Measurements from ENCODE around the gene DDX41.

DNA sequence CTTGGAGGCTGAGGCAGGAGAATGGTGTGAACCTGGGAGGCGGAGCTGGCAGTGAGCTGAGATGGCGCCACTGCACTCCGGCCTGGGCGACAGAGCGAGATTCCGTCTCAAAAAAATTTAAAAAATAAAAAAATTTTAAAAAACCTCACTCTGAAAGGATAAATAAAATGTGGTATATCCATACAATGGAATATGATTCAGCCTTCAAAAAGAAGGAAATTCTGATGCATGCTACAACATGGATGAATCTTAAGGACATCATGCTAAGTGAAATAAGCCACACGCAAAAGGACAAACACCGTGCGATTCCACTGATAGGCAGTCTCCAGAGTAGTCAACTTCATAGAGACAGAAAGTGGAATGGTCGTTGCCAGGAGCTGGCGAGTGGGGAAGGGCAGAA is 51.7 kb downstream of the DDX41 start:
- TF ChIP-seq SMAD5 (IDR thresholded peaks at IDR 0.05; ENCODE audit: low read depth) (no peak), POLR2A (IDR thresholded peaks at IDR 0.05; ENCODE audit: low read depth, low read length) (no peak), POLR2AphosphoS5 (IDR thresholded peaks at IDR 0.05; ENCODE audit: low read length) (no peak), CHD1 (IDR thresholded peaks at IDR 0.05; ENCODE audit: low read depth, low read length) (no peak), CREM (IDR thresholded peaks at IDR 0.05; ENCODE audit: low read depth) (no peak), SP1 (IDR thresholded peaks at IDR 0.05; ENCODE audit: low read depth, low read length) (no peak), MTA2 (IDR thresholded peaks at IDR 0.05; ENCODE audit: low read depth) (no peak)
- TF ChIP-seq, protein P1, sequence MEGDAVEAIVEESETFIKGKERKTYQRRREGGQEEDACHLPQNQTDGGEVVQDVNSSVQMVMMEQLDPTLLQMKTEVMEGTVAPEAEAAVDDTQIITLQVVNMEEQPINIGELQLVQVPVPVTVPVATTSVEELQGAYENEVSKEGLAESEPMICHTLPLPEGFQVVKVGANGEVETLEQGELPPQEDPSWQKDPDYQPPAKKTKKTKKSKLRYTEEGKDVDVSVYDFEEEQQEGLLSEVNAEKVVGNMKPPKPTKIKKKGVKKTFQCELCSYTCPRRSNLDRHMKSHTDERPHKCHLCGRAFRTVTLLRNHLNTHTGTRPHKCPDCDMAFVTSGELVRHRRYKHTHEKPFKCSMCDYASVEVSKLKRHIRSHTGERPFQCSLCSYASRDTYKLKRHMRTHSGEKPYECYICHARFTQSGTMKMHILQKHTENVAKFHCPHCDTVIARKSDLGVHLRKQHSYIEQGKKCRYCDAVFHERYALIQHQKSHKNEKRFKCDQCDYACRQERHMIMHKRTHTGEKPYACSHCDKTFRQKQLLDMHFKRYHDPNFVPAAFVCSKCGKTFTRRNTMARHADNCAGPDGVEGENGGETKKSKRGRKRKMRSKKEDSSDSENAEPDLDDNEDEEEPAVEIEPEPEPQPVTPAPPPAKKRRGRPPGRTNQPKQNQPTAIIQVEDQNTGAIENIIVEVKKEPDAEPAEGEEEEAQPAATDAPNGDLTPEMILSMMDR (IDR thresholded peaks at IDR 0.05 in 2 of 3, conservative IDR thresholded peaks at IDR 0.05 in 1 of 3; ENCODE audit: control insufficient read depth in 2 of 3, extremely low read depth in 1 of 3, insufficient read depth in 1 of 3, low read depth in 3 of 3, low read length in 3 of 3), result no peak
- TF ChIP-seq, protein P2, sequence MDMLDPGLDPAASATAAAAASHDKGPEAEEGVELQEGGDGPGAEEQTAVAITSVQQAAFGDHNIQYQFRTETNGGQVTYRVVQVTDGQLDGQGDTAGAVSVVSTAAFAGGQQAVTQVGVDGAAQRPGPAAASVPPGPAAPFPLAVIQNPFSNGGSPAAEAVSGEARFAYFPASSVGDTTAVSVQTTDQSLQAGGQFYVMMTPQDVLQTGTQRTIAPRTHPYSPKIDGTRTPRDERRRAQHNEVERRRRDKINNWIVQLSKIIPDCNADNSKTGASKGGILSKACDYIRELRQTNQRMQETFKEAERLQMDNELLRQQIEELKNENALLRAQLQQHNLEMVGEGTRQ (IDR thresholded peaks at IDR 0.05; ENCODE audit: borderline replicate concordance, low read depth, low read length), result no peak
- TF ChIP-seq, protein P3, sequence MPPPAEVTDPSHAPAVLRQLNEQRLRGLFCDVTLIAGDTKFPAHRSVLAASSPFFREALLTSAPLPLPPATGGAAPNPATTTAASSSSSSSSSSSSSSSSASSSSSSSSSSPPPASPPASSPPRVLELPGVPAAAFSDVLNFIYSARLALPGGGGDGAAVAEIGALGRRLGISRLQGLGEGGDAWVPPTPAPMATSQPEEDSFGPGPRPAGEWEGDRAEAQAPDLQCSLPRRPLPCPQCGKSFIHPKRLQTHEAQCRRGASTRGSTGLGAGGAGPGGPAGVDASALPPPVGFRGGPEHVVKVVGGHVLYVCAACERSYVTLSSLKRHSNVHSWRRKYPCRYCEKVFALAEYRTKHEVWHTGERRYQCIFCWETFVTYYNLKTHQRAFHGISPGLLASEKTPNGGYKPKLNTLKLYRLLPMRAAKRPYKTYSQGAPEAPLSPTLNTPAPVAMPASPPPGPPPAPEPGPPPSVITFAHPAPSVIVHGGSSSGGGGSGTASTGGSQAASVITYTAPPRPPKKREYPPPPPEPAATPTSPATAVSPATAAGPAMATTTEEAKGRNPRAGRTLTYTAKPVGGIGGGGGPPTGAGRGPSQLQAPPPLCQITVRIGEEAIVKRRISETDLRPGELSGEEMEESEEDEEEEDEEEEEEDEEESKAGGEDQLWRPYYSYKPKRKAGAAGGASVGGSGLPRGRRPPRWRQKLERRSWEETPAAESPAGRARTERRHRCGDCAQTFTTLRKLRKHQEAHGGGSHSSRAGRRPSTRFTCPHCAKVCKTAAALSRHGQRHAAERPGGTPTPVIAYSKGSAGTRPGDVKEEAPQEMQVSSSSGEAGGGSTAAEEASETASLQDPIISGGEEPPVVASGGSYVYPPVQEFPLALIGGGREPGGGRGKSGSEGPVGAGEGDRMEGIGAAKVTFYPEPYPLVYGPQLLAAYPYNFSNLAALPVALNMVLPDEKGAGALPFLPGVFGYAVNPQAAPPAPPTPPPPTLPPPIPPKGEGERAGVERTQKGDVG (CRISPR knock-in tag; IDR thresholded peaks at IDR 0.05), result no peak

All from GM12878 (cell line).